Uterus (tissue), 2 donors: ENCODE results near the gene SH3RF3.

Source experiments
- POLR2A ChIP-seq, 2 donors: fragments of 450-650 bp; IDR thresholded peaks; one replicate each; pipeline ENCODE4 v1.6.1; 2016; ENCODE audit warnings: antibody characterized with exemption in 2 of 2, mild to moderate bottlenecking in 1 of 2, moderate library complexity in 1 of 2
- TF ChIP-seq, protein P1 (sequence below), 4 experiments: fragments of 200-600 bp in 2 of 4; fragments of 450-650 bp in 2 of 4; sonication (generic) in 2 of 4; IDR thresholded peaks; one replicate each; pipeline ENCODE4 v1.5.1; 2016 to 2019; ENCODE audit warnings: antibody characterized with exemption in 4 of 4, mild to moderate bottlenecking in 2 of 4, moderate library complexity in 1 of 4

DNA sequence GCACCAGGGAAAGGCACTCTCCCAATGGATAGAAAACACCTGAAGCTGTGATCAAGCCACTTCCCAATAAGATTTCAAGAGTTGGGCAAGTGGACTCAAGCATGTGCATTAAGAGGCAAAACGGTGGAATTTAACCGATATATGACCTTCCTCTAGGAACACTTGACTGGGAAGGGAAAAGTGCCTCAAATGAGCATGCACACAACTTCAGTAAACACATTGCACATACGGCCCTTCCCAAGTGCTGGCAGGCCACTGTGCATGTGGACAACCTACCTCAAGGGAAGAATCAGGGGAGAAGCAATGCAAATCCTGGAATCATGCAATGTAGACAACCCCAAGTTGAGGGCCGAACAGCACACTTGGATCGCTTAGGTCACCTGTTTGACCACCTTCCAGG, 23.9 kb upstream of the SH3RF3 start:
- TF ChIP-seq, protein P1, sequence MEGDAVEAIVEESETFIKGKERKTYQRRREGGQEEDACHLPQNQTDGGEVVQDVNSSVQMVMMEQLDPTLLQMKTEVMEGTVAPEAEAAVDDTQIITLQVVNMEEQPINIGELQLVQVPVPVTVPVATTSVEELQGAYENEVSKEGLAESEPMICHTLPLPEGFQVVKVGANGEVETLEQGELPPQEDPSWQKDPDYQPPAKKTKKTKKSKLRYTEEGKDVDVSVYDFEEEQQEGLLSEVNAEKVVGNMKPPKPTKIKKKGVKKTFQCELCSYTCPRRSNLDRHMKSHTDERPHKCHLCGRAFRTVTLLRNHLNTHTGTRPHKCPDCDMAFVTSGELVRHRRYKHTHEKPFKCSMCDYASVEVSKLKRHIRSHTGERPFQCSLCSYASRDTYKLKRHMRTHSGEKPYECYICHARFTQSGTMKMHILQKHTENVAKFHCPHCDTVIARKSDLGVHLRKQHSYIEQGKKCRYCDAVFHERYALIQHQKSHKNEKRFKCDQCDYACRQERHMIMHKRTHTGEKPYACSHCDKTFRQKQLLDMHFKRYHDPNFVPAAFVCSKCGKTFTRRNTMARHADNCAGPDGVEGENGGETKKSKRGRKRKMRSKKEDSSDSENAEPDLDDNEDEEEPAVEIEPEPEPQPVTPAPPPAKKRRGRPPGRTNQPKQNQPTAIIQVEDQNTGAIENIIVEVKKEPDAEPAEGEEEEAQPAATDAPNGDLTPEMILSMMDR (IDR thresholded peaks at IDR 0.05) = no peak
- TF ChIP-seq POLR2A (IDR thresholded peaks at IDR 0.05) = no peak
